Myocyte (in vitro differentiated cells): ENCODE data around the gene WFIKKN2. TPM values are rescaled to one million over a fixed set of nuclear protein-coding genes. Genes with fewer than 3 reads are reported as not detected.
"Not testable (repeated sequence)": the region's sequence is repeated elsewhere in the genome, so short reads cannot be mapped to it uniquely, and the experiment has no call there.

Experiments
- DNase-seq: peaks from one replicate; pipeline ENCODE4 v3.0.0-alpha.2; 2012; ENCODE audit warnings: low read depth
- total RNA-seq: library from RNA; depleted of rRNA; stranded (reverse); fragments of >200 nt; gene quantifications from 2 replicates; pipeline ENCODE4 v1.2.3, GENCODE V29; 2014

Gene WFIKKN2
- total RNA-seq, 1 donor from 2014 or later = 0.43 TPM

DNA sequence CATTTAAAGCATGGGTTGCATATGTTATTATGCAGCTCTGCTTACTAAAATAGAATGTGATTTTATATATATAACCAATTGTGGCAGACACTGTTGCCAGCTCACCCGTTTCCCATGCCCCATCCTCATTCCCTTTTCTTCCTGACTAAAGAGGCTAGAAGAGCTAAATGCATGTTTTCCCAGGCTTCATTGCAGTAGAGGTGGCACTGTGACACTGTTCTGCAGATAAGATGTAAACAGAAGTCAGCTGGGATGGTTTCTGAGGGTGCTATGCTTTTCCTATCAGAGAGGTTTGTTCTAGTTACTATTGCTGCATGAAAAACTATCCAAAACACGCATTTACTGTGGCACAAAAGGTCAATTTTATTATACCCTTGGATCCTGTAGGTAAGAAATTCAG is 36.5 kb downstream of the WFIKKN2 start:
- no peak for DNase-seq

DNA sequence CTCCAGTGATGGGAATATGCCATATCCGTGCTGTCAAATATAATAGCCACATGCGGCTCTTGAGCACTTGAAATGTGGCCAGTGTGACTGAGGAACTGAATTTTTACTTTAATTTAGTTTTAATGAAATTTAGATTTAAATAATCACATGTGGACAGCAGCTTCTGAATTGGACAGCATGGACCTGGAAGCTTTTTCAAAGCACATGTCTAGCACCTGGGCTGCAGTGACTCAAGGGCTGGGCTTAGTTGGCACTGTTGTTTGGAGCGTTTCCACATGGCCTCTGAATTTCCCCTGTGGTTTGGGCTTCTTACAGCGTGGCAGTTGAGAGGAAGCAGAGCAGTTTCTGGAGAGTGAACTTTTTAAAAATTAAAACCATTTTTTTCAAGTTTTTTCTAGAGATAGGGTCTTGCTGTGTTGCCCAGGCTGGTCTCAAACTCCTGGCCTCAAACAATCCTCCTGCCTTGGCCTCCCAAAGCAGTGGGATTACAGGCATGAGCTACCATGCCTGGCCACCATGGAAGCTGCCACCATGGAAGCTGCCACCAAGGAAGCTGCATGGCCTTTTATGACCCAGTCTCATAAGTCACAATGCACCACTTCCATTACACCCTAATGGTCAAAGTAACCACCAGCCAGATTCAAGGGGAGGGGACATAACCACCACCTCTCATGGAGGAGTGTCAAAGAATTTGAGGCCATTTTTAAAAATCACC is 37.5 kb downstream of the WFIKKN2 start:
- peak; percentile 62 for DNase-seq

DNA sequence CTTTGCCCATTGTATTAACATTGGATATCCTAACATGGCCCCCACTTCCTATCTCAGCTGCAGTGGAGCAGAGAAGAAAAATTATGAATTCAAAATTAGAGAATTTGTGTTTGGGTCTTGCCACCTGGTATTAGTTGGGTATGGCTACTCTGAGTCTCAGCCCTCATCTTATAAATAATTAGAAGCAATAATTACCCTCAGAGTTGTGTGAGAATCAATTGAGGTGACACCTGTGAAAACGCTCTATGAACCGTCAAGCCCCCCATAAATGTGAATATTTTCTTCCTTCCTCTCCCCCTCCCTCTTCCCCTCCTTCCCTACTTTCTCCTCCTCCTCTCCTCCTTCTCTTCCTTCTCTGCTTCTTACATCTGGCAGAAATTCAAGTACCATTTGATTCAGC is 39.7 kb downstream of the WFIKKN2 start:
- DNase-seq = no peak

DNA sequence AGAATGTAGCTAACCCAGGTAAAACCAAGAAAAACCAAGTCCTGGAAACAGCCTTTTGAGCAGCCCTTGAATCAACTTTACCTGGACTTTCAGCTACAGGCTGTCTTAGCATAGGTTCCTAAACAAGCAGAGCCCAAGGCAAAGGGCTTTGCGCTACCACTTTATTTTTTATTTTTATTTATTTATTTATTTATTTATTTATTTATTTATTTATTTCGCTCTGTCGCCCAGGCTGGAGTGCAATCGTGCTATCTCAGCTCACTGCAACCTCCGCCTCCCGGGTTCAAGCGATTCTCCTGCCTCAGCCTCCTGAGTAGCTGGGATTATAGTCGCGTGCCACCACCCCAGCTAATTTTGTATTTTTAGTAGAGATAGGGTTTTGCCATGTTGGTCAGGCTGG is 41.7 kb downstream of the WFIKKN2 start:
- DNase-seq = not testable (repeated sequence)

DNA sequence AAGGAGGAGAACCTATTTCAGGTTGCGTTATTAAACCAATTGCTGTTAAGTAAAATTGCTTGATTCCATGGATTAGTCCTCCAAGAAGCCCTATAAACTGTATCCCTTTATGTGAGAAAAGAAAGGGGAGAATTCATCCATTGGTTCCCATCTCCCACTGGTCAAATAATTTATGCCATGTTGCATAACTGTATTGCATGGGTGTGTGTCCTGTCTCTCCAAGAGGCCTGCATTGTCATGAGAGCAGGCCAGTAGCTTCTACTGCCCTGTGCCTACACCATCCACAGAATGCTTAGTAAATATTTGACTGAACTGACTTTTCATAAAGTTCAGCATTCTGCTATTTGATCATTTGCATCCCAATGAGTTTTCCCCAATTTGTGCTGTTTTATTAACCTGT is 42.5 kb downstream of the WFIKKN2 start:
- DNase-seq = no peak

DNA sequence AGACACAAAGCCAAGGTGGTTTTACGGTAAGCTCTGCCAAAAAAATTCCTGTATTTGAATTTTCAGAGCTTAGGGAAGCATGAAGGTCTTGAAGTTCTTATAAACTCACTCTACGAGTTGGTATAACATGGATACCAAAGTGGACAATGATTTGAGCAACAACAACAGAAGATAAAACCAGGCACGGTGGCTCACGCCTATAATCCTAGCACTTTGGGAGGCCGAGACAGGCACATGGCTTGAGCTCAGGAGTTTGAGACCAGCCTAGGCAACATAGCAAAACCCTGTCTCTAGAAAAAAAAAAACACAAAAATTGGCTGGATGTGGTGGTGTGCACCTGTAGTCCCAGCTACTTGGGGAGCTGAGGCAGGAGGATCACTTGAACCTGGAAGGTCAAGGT is 43.7 kb downstream of the WFIKKN2 start:
- DNase-seq = no peak

DNA sequence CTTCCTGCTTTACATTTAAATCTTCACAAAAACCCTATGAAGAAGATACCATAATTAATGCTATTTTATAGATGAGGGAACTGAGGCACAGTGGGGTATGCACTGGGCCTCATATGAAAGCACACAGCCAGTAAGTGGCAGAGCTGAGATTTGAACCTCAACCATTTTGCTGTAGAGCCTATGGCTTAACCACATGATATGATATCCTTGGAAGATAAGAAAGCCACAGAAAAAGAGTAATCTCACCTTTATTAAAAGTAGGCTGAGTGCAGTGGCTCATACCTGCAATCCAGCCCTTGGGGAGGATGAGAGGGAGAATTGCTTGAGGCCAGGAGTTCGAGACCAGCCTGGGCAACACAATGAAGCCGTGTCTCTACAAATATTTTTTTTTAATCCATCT is 45.8 kb downstream of the WFIKKN2 start:
- DNase-seq = no peak

DNA sequence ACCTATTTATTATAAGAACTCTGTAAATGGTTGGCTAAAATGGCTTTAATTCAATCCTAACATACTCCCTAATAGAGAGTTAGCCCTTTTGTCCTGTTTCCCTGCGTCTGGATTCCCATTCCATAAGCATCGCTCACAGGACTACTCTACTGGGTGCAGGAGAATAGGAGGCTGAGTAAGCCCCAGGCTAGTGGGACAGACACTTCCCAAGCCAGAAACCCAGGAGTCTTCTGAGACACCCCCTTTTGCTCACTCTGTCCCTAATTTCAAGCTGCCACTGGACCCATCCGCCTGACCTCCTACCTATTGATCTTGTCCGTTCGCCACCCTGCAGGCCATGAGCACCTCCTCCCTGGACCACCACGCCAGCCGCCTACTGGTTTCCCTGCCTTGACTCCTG is 47.5 kb downstream of the WFIKKN2 start:
- DNase-seq = no peak

DNA sequence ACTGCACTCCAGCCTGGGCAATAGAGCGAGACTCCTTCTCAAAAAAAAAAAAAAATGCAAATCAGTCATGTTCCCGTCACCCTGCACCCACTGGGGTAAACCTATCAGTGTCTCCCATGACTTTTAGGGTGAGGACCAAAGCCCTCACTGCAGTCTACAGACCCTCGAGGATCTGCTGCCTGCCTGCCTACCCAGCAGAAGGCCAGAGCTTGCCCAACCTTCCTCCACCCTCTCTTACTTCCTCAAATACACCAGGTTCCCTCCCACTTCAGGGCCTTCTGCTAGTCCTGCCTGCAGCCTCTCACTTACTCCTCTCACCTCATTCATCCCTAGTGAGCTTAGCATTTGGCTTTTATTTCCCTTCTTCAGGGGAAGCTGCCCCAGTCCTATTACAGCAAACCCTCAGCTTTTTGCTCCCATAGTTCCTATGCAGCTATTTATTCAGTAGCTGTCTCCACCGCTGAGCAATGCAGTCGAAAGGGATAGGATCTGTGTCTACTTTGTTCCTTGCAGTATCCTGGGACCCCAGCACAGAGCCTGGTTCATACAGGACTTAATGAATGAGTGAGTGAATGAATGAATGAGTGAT is 48.6 kb downstream of the WFIKKN2 start:
- no peak for DNase-seq

DNA sequence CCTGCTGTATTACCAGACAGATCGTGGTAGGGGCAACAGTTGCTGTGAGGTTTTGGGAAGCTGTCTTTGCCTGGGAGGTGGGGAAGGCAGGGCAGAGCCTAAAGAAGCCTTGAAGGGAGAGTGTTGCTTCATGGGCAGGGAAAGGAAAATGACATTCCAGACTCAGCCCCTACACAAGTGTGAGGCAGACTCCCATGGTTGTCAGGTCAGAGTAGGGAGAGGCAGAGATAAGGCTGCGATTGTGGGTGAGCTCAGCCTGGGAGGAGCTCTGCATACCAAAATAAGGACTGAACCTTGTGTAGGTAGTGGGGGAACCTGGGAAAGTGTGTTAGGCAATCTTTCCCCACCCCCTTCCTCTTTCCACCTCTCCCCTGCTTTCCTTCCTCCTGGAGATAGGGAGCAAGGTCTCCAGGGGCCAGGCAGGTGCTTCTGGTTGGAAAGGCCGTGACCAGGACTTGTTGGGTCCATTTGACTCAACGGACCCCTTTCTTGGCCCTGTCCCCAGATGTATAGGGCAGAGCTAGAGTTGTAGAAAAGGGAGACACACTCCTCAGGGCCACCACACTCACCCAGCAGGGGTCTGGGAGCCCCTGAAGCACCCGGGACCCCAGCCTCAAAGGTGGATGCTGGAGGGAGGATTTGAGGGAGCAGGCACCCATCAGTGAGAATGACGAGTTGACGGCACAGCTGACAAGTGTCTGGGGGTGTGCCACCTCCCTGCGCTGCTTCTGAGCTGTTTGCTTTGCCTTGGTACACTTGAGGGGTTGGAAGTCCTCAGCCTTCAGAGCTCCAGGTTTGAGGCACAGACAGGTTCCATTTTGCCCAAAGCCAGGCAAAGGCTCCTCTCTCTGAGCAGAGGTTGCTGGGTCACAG is 49.3 kb downstream of the WFIKKN2 start:
- no peak for DNase-seq

DNA sequence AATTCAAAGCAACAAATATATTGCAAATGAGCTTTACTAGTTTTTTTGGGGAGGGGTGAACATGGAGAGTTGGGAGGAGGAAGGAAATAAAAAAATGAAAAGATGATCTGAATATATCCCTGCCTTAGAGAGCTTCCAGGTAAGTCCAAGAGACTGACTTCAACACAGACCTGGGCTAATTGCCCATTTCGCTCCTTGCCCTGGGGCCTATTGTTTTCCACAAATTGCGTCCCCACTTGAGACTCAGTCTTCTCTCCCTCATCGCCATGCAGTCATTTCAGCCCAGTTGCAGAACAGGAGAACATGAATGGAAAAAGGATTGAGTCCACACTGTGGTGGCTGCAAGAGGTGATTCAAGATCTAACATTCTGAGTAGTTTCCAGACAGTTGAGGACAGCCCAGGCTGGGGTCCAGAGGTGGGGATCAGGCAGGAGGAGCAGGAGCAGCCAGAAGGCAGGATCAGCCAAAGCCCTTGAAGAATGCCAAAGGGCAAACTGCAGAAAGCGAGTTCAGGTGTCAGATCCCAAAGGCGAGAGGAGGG is 52.4 kb downstream of the WFIKKN2 start:
- DNase-seq = no peak

DNA sequence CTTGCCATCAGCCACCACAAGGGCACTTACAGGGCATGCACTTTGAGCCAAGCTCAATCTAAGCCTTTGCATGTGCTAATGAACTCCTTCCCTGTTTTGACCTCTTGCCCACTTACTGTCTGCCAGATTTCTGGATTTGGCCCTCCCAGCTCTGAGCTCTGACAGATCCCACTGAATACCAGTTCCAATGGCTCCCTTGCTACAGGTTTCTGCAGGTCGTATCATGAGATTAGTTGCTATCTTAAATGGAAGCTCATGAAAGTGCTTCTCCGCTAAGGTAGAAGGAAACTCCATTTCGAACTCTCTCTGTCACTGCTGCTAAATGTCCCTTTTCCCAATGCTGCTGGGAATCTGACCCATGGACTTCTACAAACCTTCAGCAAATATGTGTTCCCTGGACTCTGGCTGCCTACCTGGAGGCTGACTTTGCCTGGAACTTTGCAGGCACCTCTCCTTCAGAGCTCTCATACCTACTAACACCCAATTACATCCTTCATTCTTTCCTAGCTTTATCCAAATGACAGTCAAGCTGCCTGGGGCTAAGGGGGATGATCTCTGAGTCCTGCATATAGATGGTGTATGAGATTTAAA is 54.2 kb downstream of the WFIKKN2 start:
- DNase-seq = no peak

DNA sequence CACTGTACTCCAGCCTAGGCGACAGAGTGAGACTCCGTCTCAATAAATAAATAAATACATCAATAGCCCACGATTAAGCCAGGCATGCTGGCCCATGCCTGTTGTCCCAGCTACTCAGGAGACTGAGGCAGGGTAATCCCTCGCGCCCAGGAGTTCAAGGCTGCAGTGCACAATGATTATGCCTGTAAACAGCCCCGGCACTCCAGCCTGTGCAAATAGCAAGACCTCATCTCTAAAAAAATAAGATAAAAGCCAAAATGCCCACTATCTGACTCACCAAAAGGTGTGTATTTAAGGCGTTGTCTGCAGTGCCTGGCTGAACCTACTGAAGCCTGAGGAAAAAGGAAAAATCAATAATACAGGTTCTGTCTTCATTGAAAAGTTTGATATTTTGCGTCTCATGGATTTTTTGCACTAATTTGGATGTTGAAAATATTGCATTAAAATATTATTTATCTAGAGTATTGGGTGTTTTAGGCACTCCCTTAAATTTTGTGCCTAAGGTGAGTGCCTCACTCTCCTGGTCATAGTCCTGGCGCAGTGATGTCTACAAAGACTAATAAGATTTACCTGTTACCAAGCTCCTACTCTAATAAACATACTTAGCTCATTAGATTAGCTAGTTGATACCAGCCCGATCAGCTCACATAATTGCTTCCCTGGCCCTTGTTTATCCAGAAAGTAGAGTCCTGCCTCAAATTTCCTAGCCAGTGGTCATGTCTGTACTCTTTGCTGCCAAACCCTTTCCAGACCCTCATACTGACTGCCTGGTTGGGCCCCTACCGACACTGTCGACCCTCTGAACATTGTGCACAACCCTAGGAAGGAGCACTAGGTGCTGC is 55.5 kb downstream of the WFIKKN2 start:
- no peak for DNase-seq

DNA sequence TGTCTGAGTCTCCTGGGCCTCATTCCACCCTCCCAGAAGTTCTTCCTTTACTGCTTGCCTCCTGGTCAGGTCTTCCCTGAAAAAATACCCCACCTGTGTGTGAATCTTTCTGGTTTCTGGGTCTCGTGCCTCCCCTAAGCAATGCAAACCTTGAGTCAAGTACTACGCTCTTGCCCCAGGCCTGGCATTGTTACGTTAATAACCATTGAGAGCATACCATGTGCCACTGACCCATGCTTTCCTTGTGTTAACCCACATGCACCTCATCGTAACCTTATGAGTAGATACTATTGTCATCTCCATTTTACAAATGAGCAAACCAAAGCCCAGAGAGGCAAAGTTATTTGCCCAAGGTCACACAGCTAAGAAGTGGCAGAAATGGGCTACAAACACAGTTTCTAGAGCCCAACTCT is 56.2 kb downstream of the WFIKKN2 start:
- no peak for DNase-seq

Other genes with a start within 250 kb of the WFIKKN2 start
- gene ABCC3, start 200.7 kb upstream of the WFIKKN2 start, total RNA-seq = 1.6 and 2.0 TPM in 2 replicates
- 40.3 and 48.0 TPM in 2 replicates for gene ANKRD40, start 127.7 kb upstream of the WFIKKN2 start, total RNA-seq
- 65.1 and 70.5 TPM in 2 replicates for gene LUC7L3, start 116.0 kb upstream of the WFIKKN2 start, total RNA-seq
- not detected in 2 replicates for gene ANKRD40CL, start 68.1 kb upstream of the WFIKKN2 start, total RNA-seq
- 23.9 and 26.3 TPM in 2 replicates for gene TOB1, start 30.8 kb downstream of the WFIKKN2 start, total RNA-seq